NCI-H2196 treated with DMSO at 0.1 percent for 48 hours (cell line): ENCODE data around the gene PKD1L1.

Source experiments
- DNase-seq: peaks from one replicate; lab custom pipeline; 2025; ENCODE audit not compliant: unreplicated experiment; lab: John Stamatoyannopoulos, UW

Gene PKD1L1

GRCh38 chr7:47877336-47877735, 70.9 kb downstream of the PKD1L1 start:
- DNase-seq = no peak

GRCh38 chr7:47875998-47876744, 72.1 kb downstream of the PKD1L1 start:
- no peak for DNase-seq

GRCh38 chr7:47875406-47875805, 72.9 kb downstream of the PKD1L1 start:
- no peak for DNase-seq

GRCh38 chr7:47873762-47874161, 74.5 kb downstream of the PKD1L1 start:
- DNase-seq = no peak

GRCh38 chr7:47867286-47867685, 81.0 kb downstream of the PKD1L1 start:
- DNase-seq = no peak

GRCh38 chr7:47866120-47866519, 82.1 kb downstream of the PKD1L1 start:
- DNase-seq = no peak

- no peak for DNase-seq
Measured at GRCh38 chr7:47852330-47853245, 95.7 kb downstream of the PKD1L1 start.

GRCh38 chr7:47847207-47847606, 101.1 kb downstream of the PKD1L1 start:
- DNase-seq = no peak

- DNase-seq = no peak
Measured at GRCh38 chr7:47846138-47846836, 102.0 kb downstream of the PKD1L1 start.

- no peak for DNase-seq
Measured at GRCh38 chr7:47844311-47844710, 104.0 kb downstream of the PKD1L1 start.

- DNase-seq = no peak
Measured at GRCh38 chr7:47843291-47843690, 105.0 kb downstream of the PKD1L1 start.

- no peak for DNase-seq
Measured at GRCh38 chr7:47839381-47839780, 108.9 kb downstream of the PKD1L1 start.

GRCh38 chr7:47837826-47838225, 110.4 kb downstream of the PKD1L1 start:
- no peak for DNase-seq

GRCh38 chr7:47836503-47837202, 111.6 kb downstream of the PKD1L1 start:
- no peak for DNase-seq

- no peak for DNase-seq
Measured at GRCh38 chr7:47836080-47836479, 112.2 kb downstream of the PKD1L1 start.

GRCh38 chr7:47833211-47833610, 115.1 kb downstream of the PKD1L1 start:
- DNase-seq = no peak

- DNase-seq = no peak
Measured at GRCh38 chr7:47832105-47832715, 116.1 kb downstream of the PKD1L1 start.

GRCh38 chr7:47830015-47830414, 118.3 kb downstream of the PKD1L1 start:
- DNase-seq = no peak

- DNase-seq = no peak
Measured at GRCh38 chr7:47827871-47828270, 120.4 kb downstream of the PKD1L1 start.

GRCh38 chr7:47827351-47827756, 120.9 kb downstream of the PKD1L1 start:
- DNase-seq = no peak
